ENCODE results near the gene ZYX. TPM values are rescaled to one million over a fixed set of nuclear protein-coding genes. Genes with fewer than 3 reads are reported as not detected.

The ZYX gene
- total and polyA plus RNA-seq, 9 of the 15 experiments (the other 6 are each of a cell fraction or from before 2014, with no cell fraction given): 1.8 to 130 (median 15.7) TPM

DNA sequence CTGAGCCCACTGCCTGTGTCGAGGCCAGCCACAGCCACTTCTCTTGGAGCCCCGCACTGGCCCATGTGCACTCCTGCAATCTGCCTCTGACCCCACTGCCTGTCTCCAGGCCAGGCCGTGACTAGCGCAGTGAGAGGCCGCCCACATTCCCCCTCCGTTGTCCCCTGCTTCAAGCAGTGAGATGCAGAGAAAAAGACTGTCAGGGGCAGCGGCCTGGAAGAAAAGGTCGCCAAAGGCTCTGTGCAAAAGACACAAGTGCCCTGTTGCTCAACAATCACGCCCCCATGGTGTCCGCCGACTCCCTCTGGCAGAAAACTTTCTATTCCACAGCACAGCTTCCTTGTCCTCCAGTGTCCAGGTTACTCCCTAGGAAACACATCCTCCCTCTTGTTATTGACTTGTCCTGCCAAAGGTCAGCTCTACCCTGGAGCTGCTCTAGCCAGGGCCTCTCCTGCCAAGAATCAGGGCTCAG lies 28.6 kb upstream of the ZYX start:
- no TSS peak for BruUV-seq (replicated peaks)
- H3K4me1 ChIP-seq (replicated peaks in 1 of 2; ENCODE audit: control insufficient read depth in 2 of 2, insufficient read depth in 2 of 2, low read length in 2 of 2): peaks cover 0 to 3% of the 10 kb centered on the region in 2 experiments; a peak in 1 of 5 replicates
- no peak overlapping the region for H2AFZ ChIP-seq (ENCODE audit: low read depth, low read length)
- TF ChIP-seq STAG1 (CRISPR knock-in tag; IDR thresholded peaks at IDR 0.05; ENCODE audit: borderline replicate concordance): 0 out of 2 replicates have a peak, but pooled peaks have one; percentile 8
- no peak for TF ChIP-seq NFRKB (IDR thresholded peaks at IDR 0.05; ENCODE audit: low read depth)
- TF ChIP-seq, protein P1, sequence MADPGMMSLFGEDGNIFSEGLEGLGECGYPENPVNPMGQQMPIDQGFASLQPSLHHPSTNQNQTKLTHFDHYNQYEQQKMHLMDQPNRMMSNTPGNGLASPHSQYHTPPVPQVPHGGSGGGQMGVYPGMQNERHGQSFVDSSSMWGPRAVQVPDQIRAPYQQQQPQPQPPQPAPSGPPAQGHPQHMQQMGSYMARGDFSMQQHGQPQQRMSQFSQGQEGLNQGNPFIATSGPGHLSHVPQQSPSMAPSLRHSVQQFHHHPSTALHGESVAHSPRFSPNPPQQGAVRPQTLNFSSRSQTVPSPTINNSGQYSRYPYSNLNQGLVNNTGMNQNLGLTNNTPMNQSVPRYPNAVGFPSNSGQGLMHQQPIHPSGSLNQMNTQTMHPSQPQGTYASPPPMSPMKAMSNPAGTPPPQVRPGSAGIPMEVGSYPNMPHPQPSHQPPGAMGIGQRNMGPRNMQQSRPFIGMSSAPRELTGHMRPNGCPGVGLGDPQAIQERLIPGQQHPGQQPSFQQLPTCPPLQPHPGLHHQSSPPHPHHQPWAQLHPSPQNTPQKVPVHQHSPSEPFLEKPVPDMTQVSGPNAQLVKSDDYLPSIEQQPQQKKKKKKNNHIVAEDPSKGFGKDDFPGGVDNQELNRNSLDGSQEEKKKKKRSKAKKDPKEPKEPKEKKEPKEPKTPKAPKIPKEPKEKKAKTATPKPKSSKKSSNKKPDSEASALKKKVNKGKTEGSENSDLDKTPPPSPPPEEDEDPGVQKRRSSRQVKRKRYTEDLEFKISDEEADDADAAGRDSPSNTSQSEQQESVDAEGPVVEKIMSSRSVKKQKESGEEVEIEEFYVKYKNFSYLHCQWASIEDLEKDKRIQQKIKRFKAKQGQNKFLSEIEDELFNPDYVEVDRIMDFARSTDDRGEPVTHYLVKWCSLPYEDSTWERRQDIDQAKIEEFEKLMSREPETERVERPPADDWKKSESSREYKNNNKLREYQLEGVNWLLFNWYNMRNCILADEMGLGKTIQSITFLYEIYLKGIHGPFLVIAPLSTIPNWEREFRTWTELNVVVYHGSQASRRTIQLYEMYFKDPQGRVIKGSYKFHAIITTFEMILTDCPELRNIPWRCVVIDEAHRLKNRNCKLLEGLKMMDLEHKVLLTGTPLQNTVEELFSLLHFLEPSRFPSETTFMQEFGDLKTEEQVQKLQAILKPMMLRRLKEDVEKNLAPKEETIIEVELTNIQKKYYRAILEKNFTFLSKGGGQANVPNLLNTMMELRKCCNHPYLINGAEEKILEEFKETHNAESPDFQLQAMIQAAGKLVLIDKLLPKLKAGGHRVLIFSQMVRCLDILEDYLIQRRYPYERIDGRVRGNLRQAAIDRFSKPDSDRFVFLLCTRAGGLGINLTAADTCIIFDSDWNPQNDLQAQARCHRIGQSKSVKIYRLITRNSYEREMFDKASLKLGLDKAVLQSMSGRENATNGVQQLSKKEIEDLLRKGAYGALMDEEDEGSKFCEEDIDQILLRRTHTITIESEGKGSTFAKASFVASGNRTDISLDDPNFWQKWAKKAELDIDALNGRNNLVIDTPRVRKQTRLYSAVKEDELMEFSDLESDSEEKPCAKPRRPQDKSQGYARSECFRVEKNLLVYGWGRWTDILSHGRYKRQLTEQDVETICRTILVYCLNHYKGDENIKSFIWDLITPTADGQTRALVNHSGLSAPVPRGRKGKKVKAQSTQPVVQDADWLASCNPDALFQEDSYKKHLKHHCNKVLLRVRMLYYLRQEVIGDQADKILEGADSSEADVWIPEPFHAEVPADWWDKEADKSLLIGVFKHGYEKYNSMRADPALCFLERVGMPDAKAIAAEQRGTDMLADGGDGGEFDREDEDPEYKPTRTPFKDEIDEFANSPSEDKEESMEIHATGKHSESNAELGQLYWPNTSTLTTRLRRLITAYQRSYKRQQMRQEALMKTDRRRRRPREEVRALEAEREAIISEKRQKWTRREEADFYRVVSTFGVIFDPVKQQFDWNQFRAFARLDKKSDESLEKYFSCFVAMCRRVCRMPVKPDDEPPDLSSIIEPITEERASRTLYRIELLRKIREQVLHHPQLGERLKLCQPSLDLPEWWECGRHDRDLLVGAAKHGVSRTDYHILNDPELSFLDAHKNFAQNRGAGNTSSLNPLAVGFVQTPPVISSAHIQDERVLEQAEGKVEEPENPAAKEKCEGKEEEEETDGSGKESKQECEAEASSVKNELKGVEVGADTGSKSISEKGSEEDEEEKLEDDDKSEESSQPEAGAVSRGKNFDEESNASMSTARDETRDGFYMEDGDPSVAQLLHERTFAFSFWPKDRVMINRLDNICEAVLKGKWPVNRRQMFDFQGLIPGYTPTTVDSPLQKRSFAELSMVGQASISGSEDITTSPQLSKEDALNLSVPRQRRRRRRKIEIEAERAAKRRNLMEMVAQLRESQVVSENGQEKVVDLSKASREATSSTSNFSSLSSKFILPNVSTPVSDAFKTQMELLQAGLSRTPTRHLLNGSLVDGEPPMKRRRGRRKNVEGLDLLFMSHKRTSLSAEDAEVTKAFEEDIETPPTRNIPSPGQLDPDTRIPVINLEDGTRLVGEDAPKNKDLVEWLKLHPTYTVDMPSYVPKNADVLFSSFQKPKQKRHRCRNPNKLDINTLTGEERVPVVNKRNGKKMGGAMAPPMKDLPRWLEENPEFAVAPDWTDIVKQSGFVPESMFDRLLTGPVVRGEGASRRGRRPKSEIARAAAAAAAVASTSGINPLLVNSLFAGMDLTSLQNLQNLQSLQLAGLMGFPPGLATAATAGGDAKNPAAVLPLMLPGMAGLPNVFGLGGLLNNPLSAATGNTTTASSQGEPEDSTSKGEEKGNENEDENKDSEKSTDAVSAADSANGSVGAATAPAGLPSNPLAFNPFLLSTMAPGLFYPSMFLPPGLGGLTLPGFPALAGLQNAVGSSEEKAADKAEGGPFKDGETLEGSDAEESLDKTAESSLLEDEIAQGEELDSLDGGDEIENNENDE (IDR thresholded peaks at IDR 0.05; ENCODE audit: low read depth, low read length): no peak
- no peak for TF ChIP-seq RHOXF2B (CRISPR knock-in tag; conservative IDR thresholded peaks at IDR 0.05)
- TF ChIP-seq ZNF174 (CRISPR knock-in tag; IDR thresholded peaks at IDR 0.05): no peak
- H4K20me1 ChIP-seq (replicated peaks; ENCODE audit: control insufficient read depth, insufficient read depth, low read length): no peaks in the 10 kb centered on the region
- H3K27me3 ChIP-seq (ENCODE audit: control insufficient read depth in 2 of 2, insufficient read depth in 2 of 2, low read length in 2 of 2): peaks cover 58 to 78% of the 10 kb centered on the region in 2 experiments
- CTCF ChIA-PET (ENCODE audit: low intra/inter-chr PET ratio): no interaction called here
- no peaks in the 10 kb centered on the region for H3K79me2 ChIP-seq (ENCODE audit: control insufficient read depth, insufficient read depth, low read length)
- H3K4me3 ChIP-seq: no peak overlapping the region
- H3K36me3 ChIP-seq (ENCODE audit: control insufficient read depth, insufficient read depth, low read length): no peaks in the 10 kb centered on the region
- intact Hi-C loops (cut with micrococcal nuclease): no loop called here
- no peak overlapping the region for H3K9ac ChIP-seq (ENCODE audit: insufficient read depth in 1 of 2, low read depth in 2 of 2, low read length in 2 of 2)
- POLR2A ChIA-PET: interaction anchor here (0.7 to 1.0 kb wide), 2 partner anchors 24 to 41 kb away, joined by 3 to 4 read pairs; no protein-coding TSS in a partner anchor
- H3K27ac ChIP-seq (ENCODE audit: extremely low read depth, low read depth, low read length): no peak overlapping the region
- in situ Hi-C loops (cut with MboI): no loop called here
- peak; percentile 6; the same call in 2 of the 3 replicates for ATAC-seq
- DNase-seq (ENCODE audit: extremely low read depth in 1 of 4, low spot score in 3 of 4): no peak
- no peak for FAIRE-seq
- no peak overlapping the region for H3K4me2 ChIP-seq (ENCODE audit: insufficient read depth, low read length)
- WGBS (ENCODE audit: insufficient coverage, low coverage, missing lambda C conversion rate): 4% methylated on average over 11 of the region's 11 CpGs
- H3K9me1 ChIP-seq (ENCODE audit: control insufficient read depth, insufficient read depth, low read length): no peaks in the 10 kb centered on the region
- H3K9me3 ChIP-seq (replicated peaks; ENCODE audit: control insufficient read depth, insufficient read depth, low read depth, low read length): no peaks in the 10 kb centered on the region

All from K562 (cell line).